ENCODE data around the gene TMEM80. TPM values are rescaled to one million over a fixed set of nuclear protein-coding genes. Genes with fewer than 3 reads are reported as not detected.
A peak's percentile ranks its signal among the peaks of the same experiment; 100 is the strongest.

The TMEM80 gene
- total and polyA plus RNA-seq, 10 of the 15 experiments (the other 5 are each of a cell fraction or from before 2014, with no cell fraction given) = 6.7 to 30.9 (median 20.7) TPM

- no peaks in the 10 kb centered on the region for H3K27me3 ChIP-seq (replicated peaks in 1 of 2; ENCODE audit: control insufficient read depth in 2 of 2, insufficient read depth in 2 of 2, low read length in 1 of 2)
- DNase-seq (ENCODE audit: low read depth, low spot score) = peak; percentile 42
- H3K4me3 ChIP-seq = peak within 1 kb of the TSS; percentile 90
- in situ Hi-C loops (cut with MboI) = no loop called here
- ChIA-PET SMC1A (ENCODE audit: uncharacterized antibody, unreplicated experiment) (interaction anchor here (1.3 to 1.6 kb wide), 2 partner anchors 8 to 11 kb away, joined by 4 to 10 read pairs; no protein-coding TSS in a partner anchor), POLR2A (interaction anchor here (0.9 to 2.5 kb wide), 6 partner anchors 10 to 48 kb away, joined by 3 to 10 read pairs (median 6); no protein-coding TSS in a partner anchor), RAD21 (ENCODE audit: unreplicated experiment) (interaction anchor here (0.8 to 1.9 kb wide), 3 partner anchors 25 to 72 kb away, joined by 3 to 4 read pairs (median 3); no protein-coding TSS in a partner anchor), CTCF (interaction anchor here (0.8 to 1.5 kb wide), 7 partner anchors 8 to 86 kb away, joined by 3 to 8 read pairs (median 4); partner anchors contain the start of genes DEAF1 and TMEM80)
- intact Hi-C loops (cut with micrococcal nuclease; ENCODE audit: unreplicated experiment) = loop anchor here (5.0 kb wide), 1 partner anchor 50 kb away; the partner anchor contains the start of gene SLC25A22
- peaks cover 2% of the 10 kb centered on the region; the same call in 1 of the 2 replicates for H4K20me1 ChIP-seq (ENCODE audit: control insufficient read depth, insufficient read depth)
- peaks cover 42% of the 10 kb centered on the region for H3K79me2 ChIP-seq (ENCODE audit: control insufficient read depth, insufficient read depth, low read length)
- ATAC-seq = peak; percentile 97
- under 1% methylated on average over 83 of the region's 112 CpGs for WGBS (ENCODE audit: insufficient coverage, insufficient replicate concordance, low lambda C conversion rate, missing lambda C conversion rate)
- H3K9me3 ChIP-seq (replicated peaks; ENCODE audit: control insufficient read depth, insufficient read depth, low read length) = no peaks in the 10 kb centered on the region
- peak; percentile 56 for FAIRE-seq
- BruUV-seq (replicated peaks) = no TSS peak
- no peaks in the 10 kb centered on the region for H3K36me3 ChIP-seq (ENCODE audit: control insufficient read depth in 2 of 2, insufficient read depth in 2 of 2, low read length in 1 of 2)
- H3K4me1 ChIP-seq (ENCODE audit: control insufficient read depth, insufficient read depth, low read length) = peaks cover 4% of the 10 kb centered on the region
- H3K4me2 ChIP-seq (ENCODE audit: control insufficient read depth, insufficient read depth) = peak within 1 kb of the TSS; percentile 95
- peak within 1 kb of the TSS; percentile 80 for H3K9ac ChIP-seq (ENCODE audit: control insufficient read depth, insufficient read depth, low read length)
- H2AFZ ChIP-seq (ENCODE audit: control insufficient read depth, low read depth, low read length) = peak within 1 kb of the TSS; percentile 96
- H3K27ac ChIP-seq (ENCODE audit: control insufficient read depth, insufficient read depth) = peak within 1 kb of the TSS; percentile 81
- TF ChIP-seq ASH2L (IDR thresholded peaks at IDR 0.05; ENCODE audit: borderline replicate concordance, low read depth) (no peak), ATF3 (IDR thresholded peaks at IDR 0.05; ENCODE audit: borderline replicate concordance, extremely low read depth, low read depth, low read length) (no peak), SREBF2 (IDR thresholded peaks at IDR 0.05; ENCODE audit: low read length) (no peak), ZNF217 (IDR thresholded peaks at IDR 0.05) (no peak), BCLAF1 (IDR thresholded peaks at IDR 0.05) (no peak), BACH1 (IDR thresholded peaks at IDR 0.05; ENCODE audit: borderline replicate concordance) (peak; percentile 80), MYC (IDR thresholded peaks at IDR 0.05; ENCODE audit: insufficient read depth, insufficient read length, insufficient replicate concordance, low read length, severe bottlenecking) (no peak), ZBTB4 (CRISPR knock-in tag; IDR thresholded peaks at IDR 0.05) (no peak), SMARCA5 (IDR thresholded peaks at IDR 0.05) (peak; percentile 91), MAX (IDR thresholded peaks at IDR 0.05; ENCODE audit: low read depth, low read length) (peak; percentile 51; the same call in 1 of the 2 replicates), NR2C1 (IDR thresholded peaks at IDR 0.05) (0 out of 2 replicates have a peak, but pooled peaks have one; percentile 7), TARDBP (IDR thresholded peaks at IDR 0.05; ENCODE audit: borderline replicate concordance) (no peak), POLR2A (IDR thresholded peaks at IDR 0.05; ENCODE audit: low read depth, low read length) (peak; percentile 86), BCL3 (IDR thresholded peaks at IDR 0.05; ENCODE audit: borderline replicate concordance, insufficient read depth, low read depth, low read length, poor library complexity, severe bottlenecking) (no peak)
Measured at GRCh38 chr11:747158-748006, 51.8 kb downstream of the TMEM80 start, which contains the start of gene TALDO1. Gene TALDO1, plus strand, starts transcription at chr11:747464. Its CDS starts 18 bp downstream, at chr11:747482.

All from GM12878 (cell line).